HK-2 (cell line): Measurements from ENCODE around the gene BMP2K.
"Not testable (repeated sequence)": the region's sequence is repeated elsewhere in the genome, so short reads cannot be mapped to it uniquely, and the experiment has no call there.

Experiments
- DNase-seq: peaks from one replicate; pipeline ENCODE4 v3.0.0-alpha.2; 2018; ENCODE audit not compliant: unreplicated experiment

Gene BMP2K

DNA sequence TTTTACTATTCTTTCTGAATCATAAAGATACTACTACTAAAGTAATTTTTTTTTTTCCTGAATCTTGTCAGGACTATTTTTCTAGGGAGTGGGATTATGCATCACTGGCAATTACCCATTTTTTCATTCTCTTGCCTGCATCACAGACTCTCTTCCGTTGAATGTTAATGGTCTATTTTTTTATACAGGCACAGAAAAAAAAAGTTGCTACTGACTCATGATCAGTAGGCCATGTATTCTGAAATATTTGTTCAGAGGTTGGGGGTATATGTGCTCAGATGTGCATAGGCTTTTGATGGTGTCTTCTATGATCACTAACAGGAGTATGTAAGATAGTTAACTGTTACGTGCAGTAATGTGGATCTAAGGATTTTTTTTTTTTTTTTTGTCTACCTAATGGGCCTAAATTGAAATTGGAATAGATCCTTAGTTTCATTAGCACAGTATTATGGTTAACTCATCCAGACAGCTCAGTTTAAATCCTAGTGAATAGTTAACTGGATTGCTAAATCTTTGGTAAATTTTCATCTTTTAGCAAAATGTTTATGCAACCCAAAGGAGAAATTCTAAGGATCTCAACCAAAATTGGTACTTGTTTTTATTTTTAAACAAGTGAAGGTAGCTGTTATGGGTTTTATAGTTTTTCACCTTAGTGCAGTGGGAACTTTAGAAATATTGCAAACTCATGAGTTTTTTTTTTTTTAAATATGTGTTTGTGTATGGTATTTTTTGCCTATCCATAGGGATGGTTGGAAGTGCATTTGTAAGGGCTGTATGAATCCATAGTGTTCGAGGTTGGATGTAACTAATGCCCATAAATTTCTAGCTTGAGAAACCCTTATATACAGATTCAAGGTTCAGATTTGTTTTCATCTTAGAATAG is 12.1 kb downstream of the BMP2K start:
- DNase-seq: no peak

DNA sequence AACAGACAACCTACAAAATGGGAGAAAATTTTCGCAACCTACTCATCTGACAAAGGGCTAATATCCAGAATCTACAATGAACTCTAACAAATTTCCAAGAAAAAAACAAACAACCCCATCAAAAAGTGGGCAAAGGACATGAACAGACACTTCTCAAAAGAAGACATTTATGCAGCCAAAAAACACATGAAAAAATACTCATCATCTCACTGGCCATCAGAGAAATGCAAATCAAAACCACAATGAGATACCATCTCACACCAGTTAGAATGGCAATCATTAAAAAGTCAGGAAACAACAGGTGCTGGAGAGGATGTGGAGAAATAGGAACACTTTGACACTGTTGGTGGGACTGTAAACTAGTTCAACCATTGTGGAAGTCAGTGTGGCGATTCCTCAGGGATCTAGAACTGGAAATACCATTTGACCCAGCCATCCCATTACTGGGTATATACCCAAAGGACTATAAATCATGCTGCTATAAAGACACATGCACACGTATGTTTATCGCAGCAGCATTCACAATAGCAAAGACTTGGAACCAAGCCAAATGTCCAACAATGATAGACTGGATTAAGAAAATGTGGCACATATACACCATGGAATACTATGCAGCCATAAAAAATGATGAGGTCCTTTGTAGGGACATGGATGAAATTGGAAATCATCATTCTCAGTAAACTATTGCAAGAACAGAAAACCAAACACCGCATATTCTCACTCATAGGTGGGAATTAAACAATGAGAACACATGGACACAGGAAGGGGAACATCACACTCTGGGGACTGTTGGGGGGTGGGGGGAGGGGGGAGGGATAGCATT is 19.7 kb downstream of the BMP2K start:
- DNase-seq: not testable (repeated sequence)

DNA sequence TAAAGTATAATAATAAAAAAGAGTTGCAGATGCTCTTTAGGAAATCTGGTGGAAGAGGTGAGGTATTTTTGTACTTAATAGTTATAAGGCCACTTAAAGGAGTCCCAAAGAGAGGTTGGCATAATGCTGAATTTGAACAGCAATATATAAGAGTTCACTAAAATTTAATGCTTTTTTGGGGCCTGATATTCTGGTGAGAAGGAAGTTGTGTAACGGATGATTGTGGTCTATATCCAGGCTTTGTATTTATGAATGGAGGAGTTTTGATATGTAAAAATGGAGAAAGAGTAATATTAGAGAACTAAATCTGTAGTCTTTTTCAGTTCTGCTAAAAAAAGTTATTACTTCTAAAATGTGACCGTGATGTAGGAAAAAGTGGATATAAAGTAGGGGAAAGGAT is 20.4 kb downstream of the BMP2K start:
- no peak for DNase-seq

DNA sequence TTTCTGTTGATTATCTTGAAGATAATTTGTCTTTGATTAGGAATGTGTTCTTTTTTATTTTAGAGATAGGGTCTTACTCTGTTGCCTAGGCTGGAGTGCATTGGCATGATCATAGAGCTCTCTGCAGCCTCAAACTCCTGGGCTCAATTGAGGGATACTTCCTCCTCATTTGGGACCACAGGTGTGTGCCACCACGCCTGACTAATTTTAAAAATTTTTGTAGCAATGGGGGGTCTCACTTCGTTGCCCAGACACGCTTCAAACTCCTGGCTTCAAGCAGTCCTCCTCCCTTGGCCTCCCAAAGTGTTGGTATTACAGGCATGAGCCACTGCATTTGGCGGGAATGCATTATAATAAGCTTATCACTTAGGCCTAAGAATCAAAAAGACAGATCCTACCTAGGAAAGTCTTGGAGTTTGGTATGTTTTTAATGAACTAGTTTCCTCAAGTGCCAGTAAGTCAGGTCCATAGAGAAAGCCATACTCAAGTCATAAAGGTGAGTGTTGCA is 21.7 kb downstream of the BMP2K start:
- no peak for DNase-seq

DNA sequence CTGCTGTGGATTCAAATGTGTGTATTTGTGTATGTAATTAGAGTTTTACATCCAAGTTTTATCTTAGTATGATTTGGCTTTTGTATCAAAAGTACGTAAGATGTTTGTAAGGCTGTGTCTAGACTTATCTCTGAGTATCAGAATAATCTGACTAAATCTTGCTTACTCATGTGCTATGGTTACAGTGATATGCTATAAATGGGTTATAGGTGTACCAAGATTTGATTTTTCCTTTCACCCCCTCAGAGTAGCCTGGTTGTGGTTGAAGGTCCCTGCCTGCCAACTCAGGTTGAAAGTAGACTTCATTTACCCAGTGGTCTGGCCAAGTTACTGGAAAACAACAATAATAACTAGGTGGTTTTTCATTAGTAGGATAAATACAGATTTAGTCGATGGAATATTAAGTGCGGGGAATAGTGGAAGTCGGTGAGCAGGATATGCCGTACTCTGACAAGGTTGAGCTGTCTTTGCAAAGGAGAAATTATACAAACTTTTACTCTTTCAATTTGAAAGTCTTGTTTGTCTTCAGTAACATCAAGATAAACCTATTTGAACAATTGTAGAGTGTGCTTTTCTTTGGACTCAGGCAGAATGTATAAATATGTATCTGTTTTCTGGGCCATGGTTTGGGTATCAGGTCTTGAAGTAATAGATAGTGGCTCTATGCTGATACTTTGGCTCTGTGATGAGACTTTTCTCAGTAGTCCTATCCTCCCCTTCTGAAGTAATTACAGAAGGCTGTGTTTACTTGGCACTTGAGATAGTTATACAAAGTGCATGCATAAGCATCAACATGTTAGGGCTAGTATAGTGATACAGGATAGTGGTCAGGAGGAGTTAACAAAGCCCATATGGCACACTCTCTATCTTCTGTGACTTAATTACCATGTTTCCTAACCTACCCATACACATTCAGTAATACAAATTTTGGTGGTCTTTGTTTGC is 23.7 kb downstream of the BMP2K start:
- DNase-seq: no peak

DNA sequence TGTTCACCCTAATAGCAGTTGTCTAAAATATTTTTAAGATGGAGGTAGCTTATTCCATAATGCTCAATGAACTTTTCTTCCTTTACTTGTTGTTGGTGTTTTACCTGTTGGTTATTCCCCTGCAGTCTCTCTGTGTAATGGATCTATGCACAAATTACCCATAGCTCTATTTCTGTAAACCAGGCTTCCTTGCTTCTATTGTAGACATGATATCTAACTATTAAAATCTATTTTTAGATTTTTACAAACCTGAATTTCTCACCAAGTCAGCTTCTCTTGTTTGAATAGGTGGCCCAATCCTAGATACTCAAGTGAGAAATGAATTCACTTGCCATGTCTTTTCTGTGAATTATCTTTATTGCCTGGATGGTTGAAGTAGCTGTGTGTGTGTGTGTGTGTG is 24.8 kb downstream of the BMP2K start:
- DNase-seq: no peak

DNA sequence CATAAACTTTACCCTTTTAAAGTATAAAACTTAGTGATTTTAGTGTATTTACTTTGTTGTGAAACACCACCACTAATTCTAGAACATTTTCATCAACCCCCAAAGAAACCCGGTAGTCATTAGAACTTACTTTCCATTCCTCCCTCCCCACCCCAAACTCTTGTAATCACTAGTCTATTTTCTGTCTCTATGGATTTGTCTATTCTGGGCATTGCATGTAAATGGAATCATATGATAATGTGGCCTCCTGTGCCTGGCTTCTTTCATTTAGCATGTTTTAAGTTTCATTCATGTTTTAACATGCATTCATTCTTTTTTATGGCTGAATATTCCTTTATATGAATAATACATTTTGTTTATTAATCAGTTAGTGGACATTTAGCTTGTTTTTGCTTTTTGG is 27.8 kb downstream of the BMP2K start:
- no peak for DNase-seq

DNA sequence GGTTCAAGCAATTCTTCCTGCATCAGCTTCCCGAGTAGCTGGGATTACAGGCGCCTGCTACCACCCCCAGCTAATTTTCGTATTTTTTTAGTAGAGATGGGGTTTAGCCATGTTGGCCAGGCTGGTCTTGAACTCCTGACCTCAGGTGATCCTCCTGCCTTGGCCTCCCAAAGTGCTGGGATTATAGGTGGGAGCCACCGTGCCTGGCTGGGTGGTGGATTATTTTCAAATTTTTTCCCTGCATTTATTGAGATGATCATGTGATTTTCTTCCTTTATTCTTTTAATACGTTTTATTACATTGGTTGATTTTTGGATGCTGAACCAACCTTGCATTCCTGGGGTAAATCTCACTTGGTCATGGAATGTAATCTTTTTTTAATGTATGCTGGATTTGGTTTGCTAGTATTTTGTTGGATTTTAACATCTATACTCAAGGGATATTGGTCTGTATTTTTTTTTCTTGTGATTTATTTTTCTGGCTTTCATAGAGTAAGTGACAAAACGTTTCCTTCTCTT is 30.9 kb downstream of the BMP2K start:
- no peak for DNase-seq

DNA sequence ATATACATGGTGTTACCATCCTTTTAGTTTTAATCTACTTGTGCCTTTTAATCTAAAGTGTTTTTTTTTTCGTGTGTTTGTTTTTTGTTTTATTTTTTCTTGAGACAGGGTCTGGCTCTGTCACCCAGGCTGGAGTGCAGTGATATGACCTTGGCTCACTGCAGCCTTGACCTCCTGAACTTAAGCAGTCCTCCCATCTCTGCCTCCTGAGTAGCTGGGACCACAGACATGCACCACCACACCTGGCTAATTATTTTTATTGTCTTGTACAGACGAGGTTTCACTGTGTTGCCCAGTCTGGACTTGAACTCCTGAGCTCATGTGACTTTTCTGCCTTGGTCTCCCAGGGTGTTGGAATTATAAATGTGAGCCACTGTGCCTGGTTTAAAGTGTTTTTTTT is 33.1 kb downstream of the BMP2K start:
- DNase-seq: no peak

DNA sequence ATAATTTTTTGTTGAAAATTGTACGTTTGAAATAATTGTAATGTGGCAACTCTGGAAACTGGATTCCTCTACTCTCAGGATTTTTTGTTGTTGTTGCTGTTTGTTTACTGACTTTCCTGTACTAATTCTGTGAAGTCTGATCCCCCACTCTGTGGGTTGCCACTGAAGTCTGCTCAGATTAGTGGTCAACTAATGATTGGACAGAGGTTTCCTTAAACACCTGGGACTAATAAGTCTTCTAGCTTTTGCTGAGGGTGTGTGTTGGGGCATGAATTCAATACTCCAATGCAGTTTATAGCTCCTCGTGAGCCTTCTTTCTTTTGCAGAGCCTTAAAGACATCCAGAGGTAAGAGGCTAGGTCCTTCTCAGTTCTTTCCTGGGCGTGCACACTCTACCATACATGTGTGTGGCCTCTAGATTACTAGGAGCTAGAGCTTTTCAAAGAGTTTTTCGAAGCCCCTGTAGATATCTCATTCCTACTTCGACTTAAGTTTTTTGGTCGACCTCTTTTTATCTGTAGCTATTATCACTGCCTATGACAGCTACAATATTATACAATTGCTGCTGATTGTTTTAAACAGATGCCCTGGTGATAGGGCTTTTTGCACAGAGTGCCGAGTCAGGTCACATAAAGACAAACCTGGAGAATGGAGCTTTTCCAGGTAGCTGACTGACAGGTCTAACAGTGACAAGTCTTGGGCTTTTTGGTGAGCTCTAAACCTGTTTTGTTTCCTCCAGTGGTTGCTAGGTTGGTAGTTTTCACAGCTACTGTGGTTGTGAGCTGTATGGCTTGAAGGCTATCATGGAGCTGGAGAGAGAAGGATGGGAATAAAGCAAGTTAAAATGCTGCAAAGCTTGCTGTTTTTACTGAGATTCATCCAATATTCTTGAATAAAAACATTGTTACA is 34.0 kb downstream of the BMP2K start:
- no peak for DNase-seq

DNA sequence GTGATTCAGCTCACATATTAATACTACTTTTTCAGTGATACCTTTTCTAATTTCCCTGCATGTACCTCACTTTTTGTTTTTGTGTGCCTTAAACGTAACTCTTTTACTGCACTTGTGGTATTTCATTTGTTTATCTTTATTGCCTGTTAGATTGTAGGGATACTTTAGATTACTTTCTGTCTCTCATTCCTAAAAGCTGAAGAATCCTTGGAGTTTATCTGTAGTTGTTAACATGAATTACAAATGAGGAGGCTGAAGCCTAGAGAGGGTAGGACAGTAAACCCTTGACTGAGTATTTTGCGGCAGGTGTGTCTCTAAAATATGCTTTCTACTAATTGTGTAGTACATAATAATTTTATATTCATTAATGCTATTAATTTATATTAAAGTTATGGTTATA is 34.9 kb downstream of the BMP2K start:
- DNase-seq: no peak

DNA sequence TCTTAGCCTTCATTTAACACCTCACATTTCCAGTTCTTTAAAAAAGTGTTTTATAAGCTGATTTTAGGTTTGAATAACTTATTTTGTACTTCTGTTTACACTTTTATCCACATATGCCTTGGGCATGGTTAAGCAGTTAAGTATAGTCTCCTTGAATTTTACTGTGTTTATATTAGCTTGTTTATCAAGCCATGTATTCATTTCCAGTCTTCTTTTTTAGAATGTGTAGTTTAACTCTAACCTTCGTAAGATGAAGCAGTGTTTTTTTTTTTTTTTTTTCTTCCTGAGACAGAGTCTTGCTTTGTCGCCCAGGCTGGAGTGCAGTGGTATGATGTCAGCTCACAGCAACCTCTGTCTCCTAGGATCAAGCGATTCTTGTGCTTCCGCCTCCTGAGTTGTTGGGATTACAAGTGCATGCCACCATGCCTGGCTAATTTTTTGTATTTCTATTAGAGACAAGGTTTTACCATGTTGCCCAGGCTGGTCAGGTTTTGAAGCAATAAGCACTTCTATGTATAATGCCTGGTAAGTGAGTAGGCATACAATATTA is 42.5 kb downstream of the BMP2K start:
- no peak for DNase-seq

DNA sequence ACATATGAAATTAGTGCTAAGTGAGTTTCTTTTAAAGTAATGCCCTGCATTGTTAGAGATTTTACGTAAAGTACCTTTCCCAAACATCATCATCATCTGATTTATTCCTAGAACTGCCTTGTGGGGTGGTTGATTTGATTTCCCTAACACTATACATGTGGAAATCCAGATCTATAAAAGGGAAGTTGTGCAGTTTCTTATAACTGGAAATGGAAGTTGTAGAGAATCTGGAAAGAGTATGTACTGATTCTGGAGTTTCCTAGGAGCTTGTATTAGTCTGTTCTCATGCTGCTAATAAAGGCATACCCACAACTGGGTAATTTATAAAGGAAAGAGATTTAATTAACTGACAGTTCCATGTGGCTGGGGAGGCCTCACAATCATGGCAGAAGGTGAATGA is 47.9 kb downstream of the BMP2K start:
- no peak for DNase-seq

DNA sequence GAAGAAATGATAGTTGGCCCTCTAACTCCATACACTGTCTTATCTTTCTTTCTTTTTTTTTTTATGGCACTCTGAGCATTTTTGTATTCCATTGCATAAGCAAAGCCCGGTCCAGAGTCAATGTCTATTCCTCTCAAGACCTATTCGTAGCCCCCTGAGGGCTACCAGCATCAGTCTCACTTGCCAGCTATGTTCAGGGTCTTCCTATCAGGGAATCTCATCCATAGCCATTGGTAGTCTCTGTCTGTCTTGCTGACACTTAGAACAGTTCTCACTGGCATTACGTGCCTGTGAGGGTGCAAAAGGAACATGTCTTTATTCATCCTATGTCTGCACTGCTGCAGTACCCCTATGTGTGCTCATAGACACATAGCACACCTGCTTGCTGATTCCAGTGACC is 51.0 kb downstream of the BMP2K start:
- no peak for DNase-seq

DNA sequence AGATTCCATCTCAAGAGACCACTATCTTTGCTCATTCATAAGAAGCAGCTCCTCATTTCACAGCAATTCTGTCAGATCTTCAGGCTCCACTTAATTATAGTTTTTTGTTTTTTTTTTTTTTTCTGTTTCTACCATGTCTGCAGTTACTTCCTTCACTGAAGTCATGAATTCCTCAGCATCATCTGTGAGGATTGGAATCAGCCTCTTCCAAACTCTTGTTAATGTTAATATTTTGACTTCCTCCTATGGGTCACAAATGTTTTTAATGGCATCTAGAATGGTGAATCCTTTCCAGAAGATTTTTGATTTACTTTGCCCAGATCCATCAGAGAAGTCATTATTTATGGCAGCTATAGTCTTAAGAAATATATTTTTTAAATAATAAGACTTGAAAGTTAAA is 53.1 kb downstream of the BMP2K start:
- no peak for DNase-seq

DNA sequence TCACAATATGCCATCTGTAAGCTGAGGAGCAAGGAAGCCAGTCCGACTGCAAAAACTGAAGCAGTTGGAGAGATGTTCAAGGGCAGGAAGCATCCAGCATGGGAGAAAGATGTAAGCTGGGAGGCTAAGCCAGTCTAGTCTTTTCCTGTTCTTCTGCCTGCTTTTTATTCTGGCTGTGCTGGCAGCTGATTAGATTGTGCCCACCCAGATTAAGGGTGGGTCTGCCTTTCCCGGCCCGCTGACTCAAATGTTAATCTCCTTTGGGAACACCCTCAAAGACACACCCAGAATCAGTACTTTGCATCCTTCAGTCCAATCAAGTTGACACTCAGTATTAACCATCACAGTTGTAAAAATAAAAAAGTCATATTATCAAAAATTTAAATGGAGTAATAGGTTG is 63.5 kb downstream of the BMP2K start:
- not testable (repeated sequence) for DNase-seq

DNA sequence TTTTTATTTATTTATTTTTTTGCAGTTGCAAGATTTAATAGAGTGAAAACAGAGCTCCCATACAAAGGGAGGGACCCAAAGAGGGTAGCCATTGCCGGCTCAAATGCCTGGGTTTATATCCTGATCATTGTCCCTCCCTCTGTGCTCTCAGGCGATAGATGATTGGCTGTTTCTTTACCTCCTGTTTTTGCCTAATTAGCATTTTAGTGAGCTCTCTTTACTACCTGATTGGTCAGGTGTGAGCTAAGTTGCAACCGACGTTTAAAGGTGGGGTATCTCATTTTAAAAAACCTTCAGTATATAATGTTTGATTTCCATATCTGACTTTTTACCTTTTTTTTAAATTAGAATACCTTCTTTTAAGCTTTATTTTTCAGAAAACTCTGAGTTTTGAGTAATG is 64.1 kb downstream of the BMP2K start:
- DNase-seq: not testable (repeated sequence)

DNA sequence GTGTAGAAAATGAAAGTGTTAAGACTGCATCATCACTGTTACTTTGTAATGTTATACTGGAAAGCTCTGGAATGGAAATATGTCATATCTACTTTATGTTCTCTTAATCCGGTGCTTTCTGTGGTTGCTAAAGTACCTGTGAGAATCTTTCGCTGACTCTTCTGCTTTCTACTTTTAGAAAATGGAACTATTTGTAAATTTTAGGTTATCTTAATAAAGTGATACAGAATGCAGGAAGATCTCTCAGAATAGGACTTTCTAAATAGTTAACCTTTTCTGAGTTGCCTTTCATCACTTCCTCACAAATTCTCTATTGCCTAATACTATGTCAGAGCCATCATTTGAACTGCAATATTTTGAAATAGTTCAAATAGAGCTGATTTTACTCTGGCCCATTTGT is 69.3 kb downstream of the BMP2K start:
- no peak for DNase-seq

DNA sequence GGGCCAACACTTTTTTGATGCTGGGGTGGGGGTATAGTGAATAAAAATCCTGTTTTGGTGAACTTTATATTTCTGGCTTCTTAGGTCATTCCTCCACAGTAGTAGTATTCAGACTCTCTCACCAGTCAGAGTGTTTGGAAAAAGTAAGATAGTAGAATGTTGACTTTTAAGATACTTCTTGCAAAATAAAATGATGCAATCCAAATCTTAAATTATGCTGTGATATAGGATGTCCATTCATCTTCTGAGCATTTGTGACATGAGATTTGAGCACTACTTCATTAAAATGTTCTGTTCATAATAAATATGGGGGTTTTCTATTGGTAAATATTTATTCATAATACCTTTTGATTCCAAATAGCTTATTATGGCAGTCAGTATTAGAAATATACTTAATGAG is 70.1 kb downstream of the BMP2K start:
- no peak for DNase-seq

DNA sequence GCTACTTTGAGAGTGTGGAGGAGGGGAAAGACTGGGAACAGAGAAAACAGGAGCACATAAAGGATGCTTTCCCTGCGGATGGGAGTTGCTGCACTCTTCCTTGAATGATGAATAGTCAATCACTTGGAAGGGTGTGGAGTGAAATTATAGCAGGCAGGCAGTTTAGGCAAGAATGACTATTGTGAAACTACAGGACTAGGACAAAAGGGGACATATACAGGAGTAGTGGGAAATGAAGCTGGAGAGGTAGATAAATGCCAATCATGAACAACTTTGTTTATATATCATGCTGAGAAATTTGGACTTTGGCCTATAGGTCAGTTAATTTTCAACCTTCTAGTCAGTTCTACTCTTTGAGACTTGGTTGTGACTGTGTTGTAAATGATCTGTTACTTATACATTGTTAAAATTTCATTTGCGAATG is 86.2 kb downstream of the BMP2K start:
- DNase-seq: no peak
